GM18507 (cell line): ENCODE measurements around the gene SCN8A.
"Not testable (repeated sequence)": the region's sequence is repeated elsewhere in the genome, so short reads cannot be mapped to it uniquely, and the experiment has no call there.

Source experiments
- DNase-seq: peaks from one replicate; pipeline ENCODE4 v3.0.0; 2011; ENCODE audit warnings: low read depth; ENCODE audit not compliant: insufficient read length; ENCODE audit errors: extremely low spot score
- FAIRE-seq: peaks from 2 replicates; lab custom pipeline; 2011; peaks lifted over from hg19 to GRCh38; lab: Jason Lieb, UNC

SCN8A gene

GRCh38 chr12:51793201-51793600, 202.2 kb downstream of the SCN8A start:
- DNase-seq (no peak), FAIRE-seq (no peak)

DNA sequence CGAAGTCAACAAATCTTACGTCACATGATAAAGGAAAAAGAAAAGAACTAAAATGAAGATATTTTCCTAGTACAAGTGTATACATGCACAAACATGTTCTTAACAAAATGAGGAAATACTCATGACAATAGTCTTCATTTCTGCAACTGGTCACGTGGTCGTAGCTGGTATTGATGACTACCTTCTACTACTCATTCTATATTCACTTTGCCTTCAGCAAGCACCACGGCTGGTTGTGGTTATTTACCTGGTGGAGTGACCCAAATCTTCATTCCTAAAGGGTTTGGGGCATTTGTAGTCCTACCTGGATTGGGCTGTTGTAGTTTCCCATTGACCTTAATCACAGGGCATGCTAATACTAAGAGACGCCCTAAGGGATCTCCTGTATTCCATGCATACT, 206.3 kb downstream of the SCN8A start:
- FAIRE-seq (no peak), DNase-seq (no peak)

DNA sequence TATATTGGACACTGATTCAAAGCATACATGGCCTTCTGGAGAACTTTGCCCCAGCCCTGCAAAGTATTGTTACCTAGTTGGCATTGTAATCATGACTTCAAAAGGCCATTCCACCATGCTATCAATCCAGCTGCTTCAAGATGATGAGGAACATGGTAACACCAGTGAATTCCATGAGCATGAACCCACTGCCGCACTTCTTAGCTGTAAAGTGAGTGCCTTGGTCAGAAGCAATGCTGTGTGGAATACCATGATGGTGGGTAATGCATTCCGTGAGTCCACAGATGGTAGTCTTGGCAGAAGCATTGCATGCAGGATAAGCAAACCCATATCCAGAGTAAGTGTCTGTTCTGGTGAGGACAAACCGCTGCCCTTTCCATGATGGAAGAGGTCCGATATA, 207.0 kb downstream of the SCN8A start:
- FAIRE-seq, DNase-seq: not testable (repeated sequence)

DNA sequence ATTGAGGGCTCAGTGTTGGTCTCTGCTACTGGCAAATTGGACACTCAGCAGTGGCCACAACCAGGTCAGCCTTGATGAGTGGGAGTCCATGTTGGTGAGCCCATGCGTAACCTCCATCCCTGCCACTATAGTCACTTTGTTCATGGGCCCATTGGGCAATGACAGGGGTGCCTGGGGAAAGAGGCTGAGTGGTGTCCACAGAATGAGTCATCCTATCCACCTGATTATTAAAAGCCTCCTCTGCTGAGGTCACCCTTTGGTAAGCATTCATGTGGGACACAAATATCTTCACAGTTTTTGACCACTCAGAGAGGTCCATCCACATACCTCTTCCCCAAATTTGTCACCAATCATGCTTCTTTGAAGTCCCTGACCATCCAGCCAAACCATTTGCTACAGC, 207.5 kb downstream of the SCN8A start:
- DNase-seq (no peak), FAIRE-seq (no peak)

- no peak for DNase-seq
- FAIRE-seq, result no peak
Measured at GRCh38 chr12:51801027-51801426, 210.0 kb downstream of the SCN8A start.

DNA sequence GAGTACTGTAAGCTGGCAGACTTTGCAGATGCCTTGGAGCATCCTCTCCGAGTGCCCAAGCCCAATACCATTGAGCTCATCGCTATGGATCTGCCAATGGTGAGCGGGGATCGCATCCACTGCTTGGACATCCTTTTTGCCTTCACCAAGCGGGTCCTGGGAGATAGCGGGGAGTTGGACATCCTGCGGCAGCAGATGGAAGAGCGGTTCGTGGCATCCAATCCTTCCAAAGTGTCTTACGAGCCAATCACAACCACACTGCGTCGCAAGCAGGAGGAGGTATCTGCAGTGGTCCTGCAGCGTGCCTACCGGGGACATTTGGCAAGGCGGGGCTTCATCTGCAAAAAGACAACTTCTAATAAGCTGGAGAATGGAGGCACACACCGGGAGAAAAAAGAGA, 215.9 kb downstream of the SCN8A start:
- no peak for FAIRE-seq

GRCh38 chr12:51809193-51809592, 218.2 kb downstream of the SCN8A start:
- FAIRE-seq (no peak), DNase-seq (no peak)

More for the DNA sequence above, 215.9 kb downstream of the SCN8A start:
- DNase-seq, result no peak

DNA sequence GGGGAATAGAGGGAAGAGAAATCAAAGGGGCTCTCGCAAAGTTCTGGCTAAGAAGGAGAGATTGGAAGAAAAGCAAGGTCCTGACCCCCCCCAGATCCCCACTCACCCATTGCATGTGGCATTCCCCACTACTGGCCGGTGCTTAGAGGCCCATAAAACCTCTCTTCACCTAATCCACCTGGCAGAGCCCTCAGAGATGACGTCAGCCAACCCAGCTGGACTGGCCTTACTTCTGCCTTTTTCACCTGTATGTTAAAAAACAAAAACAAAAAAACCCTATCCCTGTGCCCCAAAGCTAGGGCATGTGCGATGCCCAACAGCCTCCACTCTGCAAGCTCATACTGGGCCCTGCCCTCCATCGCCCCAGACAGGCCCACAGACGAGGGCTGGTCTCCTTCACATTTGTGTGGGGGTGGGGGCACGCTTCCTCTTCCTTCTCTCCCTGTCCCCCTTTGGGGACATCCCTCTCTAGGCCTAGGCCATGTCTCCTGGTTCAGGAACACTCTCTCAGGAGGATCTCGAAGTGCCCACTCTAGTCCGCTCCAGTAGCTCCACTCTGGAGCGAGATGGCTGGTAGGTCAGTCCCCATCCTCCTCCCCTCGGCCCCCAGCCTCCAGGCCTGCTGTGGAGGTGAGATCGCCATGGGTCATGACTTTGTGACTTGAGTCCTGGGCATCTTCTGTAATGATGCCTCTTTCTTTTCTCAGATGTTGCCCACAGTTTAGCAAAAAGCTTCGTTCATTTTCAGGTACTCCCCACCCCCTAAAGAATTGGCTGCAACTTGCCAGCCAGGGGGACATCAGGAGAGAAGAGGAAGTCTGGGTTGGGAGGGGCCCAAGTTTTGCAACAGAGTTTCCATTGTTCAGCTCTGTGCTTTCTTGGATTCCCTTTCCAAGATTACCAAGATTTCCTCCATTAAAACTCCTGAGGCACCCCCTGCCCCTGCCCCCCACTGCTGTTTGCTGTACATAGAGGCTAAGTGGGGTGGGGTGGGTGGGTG, 220.5 kb downstream of the SCN8A start:
- no peak for FAIRE-seq
- no peak for DNase-seq

DNA sequence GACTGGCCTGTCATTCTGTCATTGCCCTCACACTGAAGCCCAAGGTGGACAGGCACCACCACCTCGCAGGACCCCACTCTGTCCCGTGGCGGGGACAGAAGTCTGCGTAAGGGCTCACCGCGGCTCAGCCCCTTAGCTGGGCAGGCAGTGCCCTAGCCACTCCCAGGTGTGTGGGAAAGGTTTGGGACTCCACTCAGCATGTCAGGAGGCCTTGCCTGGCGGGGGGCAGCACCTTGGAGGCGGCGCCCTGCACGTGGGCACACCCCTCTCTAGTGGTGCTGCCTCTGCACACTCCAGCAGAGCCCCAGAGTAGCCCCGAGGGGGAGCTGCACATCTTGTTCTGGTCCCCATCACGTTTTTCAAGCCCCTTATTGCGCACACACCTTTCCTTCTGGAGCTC, 221.8 kb downstream of the SCN8A start:
- no peak for FAIRE-seq
- DNase-seq, result no peak

DNA sequence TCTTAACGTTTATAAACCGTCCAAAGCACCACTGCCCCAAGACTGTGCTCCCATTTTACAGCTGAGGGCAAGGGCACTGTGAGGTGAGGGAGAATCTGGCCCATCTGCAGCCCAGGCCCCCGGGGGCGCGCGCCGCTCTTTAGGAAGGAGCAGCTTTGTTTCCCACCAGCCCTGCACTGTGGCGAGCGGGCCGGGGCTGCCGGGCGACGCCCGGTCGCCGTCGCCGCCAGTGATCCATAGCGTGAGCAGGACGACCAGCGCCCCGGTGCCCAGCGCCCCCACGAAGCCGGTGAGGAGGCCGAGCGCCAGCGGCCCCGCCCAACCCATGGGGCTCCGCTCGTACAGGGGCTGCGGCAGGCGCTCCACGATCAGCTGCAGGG, 222.9 kb downstream of the SCN8A start:
- FAIRE-seq, result no peak
- no peak for DNase-seq

DNA sequence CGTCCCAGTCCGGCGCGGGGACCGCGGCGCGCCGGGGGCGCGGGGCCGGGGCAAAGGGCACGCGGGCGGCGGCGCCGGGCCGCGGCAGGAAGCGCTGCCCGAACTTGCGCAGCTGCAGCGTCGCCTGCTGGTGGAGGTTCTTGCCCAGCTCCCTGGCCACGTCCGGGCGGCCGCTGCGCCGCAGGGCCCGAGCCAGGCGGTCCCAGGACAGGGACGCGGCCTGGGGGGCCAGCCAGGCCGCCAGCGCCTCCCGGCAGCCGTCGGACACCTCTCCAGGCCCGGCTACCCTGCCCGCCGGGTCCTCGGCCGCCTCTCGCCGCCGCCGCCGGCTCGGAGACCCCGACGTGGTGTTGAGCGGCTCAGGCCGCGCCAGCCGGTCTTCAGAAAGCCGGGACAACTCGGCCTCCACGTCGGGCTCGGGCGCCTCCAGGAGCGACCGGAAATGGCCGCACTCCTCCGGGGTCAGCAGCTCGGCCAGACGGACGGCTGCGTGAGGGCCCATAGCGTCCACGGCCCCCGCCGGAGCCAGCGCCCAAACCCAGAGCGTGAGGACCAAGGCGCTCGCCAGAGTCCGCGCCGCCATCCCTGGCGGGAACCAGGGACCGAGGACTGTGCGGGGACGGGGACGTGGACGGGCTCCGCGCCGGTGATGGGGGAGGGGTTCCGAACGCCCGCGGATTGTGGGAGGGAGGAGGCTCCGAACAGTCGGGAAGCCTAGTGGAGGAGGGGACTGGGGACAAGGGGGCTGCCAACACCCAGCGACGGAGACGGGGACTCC, 223.5 kb downstream of the SCN8A start:
- no peak for DNase-seq
- no peak for FAIRE-seq

- no peak for FAIRE-seq
Measured at GRCh38 chr12:51815571-51815970, 224.5 kb downstream of the SCN8A start.

GRCh38 chr12:51817027-51817953, 226.3 kb downstream of the SCN8A start:
- DNase-seq, result no peak
- no peak for FAIRE-seq

More at GRCh38 chr12:51815571-51815970, 224.5 kb downstream of the SCN8A start:
- no peak for DNase-seq

DNA sequence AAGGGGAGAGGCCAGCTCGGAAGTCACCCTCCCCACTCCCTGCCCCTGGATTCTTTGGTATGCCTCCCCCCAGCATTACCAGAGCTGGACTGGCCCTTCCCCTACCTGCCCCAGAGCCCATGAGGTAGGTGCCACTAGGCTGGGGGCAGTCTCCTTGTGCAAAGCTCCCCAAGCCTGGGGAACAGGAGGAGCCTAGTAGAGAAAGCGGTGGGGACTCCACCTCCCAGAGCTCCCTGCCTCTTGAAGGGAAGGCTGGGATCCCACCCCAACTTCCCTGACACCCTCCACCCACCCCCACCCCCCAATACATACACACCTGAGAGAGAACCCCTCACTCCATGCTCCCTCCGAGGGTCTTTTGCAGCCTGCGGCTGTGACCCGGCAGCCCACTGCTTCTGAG, 227.1 kb downstream of the SCN8A start:
- DNase-seq (no peak), FAIRE-seq (no peak)

DNA sequence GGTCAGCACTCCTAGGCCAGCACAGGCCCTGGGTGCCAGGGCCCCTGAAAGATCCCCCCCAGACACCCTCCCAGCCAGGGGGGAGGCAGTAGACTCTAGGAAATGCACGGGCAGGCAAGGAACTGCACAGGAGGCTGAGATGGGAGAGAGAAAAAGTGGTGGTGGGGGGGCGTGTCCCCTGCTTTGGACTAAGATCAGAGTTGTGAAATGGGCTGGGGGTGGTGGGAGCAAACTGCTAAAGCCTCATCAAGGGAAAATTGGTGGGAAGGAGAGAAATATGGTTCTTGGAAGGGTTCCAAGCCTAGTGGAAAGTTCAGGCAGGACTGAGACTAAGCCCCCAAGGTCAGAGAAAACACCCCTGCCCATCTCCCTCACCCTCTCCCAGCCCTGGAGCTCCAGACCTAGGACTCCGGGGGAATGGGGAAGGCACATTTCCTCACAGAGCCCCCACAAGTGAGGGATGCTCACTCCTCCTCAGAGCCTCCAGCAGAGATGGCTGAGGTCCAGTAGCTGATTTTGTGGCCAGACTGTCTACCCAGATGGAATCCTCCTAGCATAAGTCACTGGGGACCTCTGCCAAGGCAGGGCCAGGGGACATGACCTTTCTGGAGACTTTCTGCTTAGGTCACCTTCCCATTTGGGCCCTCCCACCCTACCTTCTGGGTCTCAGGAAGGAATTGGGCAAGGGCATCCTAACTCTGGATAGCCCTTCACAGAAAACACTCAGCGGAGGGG, 227.7 kb downstream of the SCN8A start:
- FAIRE-seq (no peak), DNase-seq (no peak)

DNA sequence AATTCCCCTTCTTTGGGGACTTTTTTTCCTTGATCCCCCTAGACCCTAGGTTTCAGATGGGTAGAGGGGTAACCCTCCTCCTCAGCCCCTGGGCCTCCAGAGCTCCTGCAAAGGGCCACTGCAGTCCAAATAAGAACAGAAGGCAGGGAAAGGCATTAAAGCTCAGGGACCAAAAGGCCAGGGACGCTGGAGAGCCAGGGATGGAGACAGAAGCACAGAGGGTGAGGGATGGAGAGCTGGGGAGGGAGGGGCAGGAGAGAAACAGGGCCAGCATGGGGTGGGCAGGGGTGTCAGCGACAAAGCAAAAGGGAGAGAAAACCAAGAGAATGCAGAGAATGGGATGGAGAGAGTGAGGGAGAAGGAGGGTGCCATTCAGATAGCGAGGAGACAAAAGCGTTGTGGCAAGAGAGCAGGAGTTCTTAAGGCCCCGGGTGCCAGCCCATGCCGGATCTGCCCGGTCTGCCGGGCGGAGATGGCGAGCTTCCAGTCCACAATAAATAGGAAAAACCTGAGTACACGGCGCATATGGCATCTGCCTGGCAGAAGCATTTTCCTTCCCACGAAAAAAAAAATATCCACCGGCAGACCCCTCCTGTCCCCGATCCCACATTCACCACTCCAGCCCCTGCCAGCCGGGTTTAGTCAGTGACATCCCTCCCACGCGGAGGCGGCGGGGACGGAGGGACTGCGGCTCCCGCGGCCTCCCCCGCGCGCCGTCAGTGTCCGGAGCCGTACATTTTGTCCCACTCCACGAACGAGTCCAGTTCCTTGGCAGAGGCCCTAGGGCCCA, 228.9 kb downstream of the SCN8A start:
- no peak for FAIRE-seq
- DNase-seq, result no peak

- no peak for FAIRE-seq
- DNase-seq, result no peak
Measured at GRCh38 chr12:51820526-51821439, 229.8 kb downstream of the SCN8A start.
